WTC11 (cell line): ENCODE data around the gene GDAP1L1. TPM values are rescaled to one million over a fixed set of nuclear protein-coding genes. Genes with fewer than 3 reads are reported as not detected.
"Not testable (repeated sequence)": the region's sequence is repeated elsewhere in the genome, so short reads cannot be mapped to it uniquely, and the experiment has no call there.

Experiments used
- ATAC-seq: fragments of 200-7000 bp; cut with Tn5 transposase; 2 replicates; pipeline ENCODE4 v1.10.0; 2021; ENCODE audit warnings: mild to moderate bottlenecking, moderate library complexity
- CTCF ChIA-PET: fragments of 300-600 bp; sonication (Branson Sonifier 250); formaldehyde crosslinking; loops from one replicate; lab custom pipeline; 2021; ENCODE audit warnings: antibody characterized with exemption; lab: Charles Lee
- POLR2A ChIA-PET: fragments of 350-600 bp; sonication (Branson Sonifier 250); formaldehyde crosslinking; loops from one replicate; lab custom pipeline; 2021; ENCODE audit warnings: antibody characterized with exemption; lab: Charles Lee
- DNase-seq: peaks from one replicate; pipeline ENCODE4 v3.0.0; 2021; ENCODE audit warnings: low spot score
- H3K27ac Mint-ChIP-seq: 2 replicates; pipeline ENCODE4 v1.8.0; 2021; ENCODE audit warnings: mixed read lengths
- H3K27me3 Mint-ChIP-seq: 2 replicates; pipeline ENCODE4 v1.8.0; 2021; ENCODE audit warnings: low read depth, mild to moderate bottlenecking, moderate library complexity, mixed read lengths
- H3K36me3 Mint-ChIP-seq: 2 replicates; pipeline ENCODE4 v1.8.0; 2021; ENCODE audit warnings: mixed read lengths
- H3K4me1 Mint-ChIP-seq: 2 replicates; pipeline ENCODE4 v1.8.0; 2022; ENCODE audit warnings: mixed read lengths
- H3K4me3 Mint-ChIP-seq: 2 replicates; pipeline ENCODE4 v1.8.0; 2021; ENCODE audit warnings: mild to moderate bottlenecking, moderate library complexity, mixed read lengths
- H3K9me3 Mint-ChIP-seq: 2 replicates; pipeline ENCODE4 v1.8.0; 2021; ENCODE audit warnings: mixed read lengths
- CREM ChIP-seq: sonication (generic); formaldehyde crosslinking; IDR thresholded peaks from 2 replicates; pipeline ENCODE4 v1.8.1; 2022; ENCODE audit warnings: mild to moderate bottlenecking, missing genetic modification reagents, moderate library complexity
- GTF2I ChIP-seq: fragments of 250-450 bp; sonication (Bioruptor Pico); conservative IDR thresholded peaks from 2 replicates; pipeline ENCODE4 v1.4.0; 2021; ENCODE audit warnings: mild to moderate bottlenecking
- MXD4 ChIP-seq: fragments of 250-450 bp; sonication (Bioruptor Pico); IDR thresholded peaks from 2 replicates; pipeline ENCODE4 v1.8.0; 2021; ENCODE audit warnings: mild to moderate bottlenecking, moderate library complexity, borderline replicate concordance
- NFATC4 ChIP-seq: fragments of 250-450 bp; sonication (Bioruptor Pico); IDR thresholded peaks from 2 replicates; pipeline ENCODE4 v1.9.0; 2021; ENCODE audit warnings: mild to moderate bottlenecking
- NR3C1 ChIP-seq: sonication (generic); formaldehyde crosslinking; conservative IDR thresholded peaks from 2 replicates; pipeline ENCODE4 v1.8.1; 2023; ENCODE audit warnings: low read depth, mild to moderate bottlenecking, missing genetic modification reagents
- TEAD1 ChIP-seq: sonication (generic); formaldehyde crosslinking; IDR thresholded peaks from 2 replicates; pipeline ENCODE4 v1.8.0; 2022; ENCODE audit warnings: mild to moderate bottlenecking, missing genetic modification reagents
- ZBTB21 ChIP-seq: sonication (generic); formaldehyde crosslinking; IDR thresholded peaks from 2 replicates; pipeline ENCODE4 v1.8.1; 2023; ENCODE audit warnings: mild to moderate bottlenecking, missing genetic modification reagents, borderline replicate concordance
- ZNF121 ChIP-seq: sonication (generic); formaldehyde crosslinking; IDR thresholded peaks from 2 replicates; pipeline ENCODE4 v1.8.0; 2023; ENCODE audit warnings: missing genetic modification reagents
- ZNF423 ChIP-seq: fragments of 250-450 bp; sonication (Bioruptor Pico); IDR thresholded peaks from 2 replicates; pipeline ENCODE4 v2.1.2; 2022; ENCODE audit warnings: mild to moderate bottlenecking, moderate library complexity
- ZNF671 ChIP-seq: fragments of 250-450 bp; sonication (Bioruptor Pico); IDR thresholded peaks from 2 replicates; pipeline ENCODE4 v1.8.0; 2021; ENCODE audit warnings: mild to moderate bottlenecking
- total RNA-seq: library from RNA; stranded (reverse); gene quantifications from 3 replicates; pipeline ENCODE4 v1.2.3, GENCODE V29; 2021
- TF ChIP-seq, protein P1 (sequence below): sonication (generic); formaldehyde crosslinking; IDR thresholded peaks from 2 replicates; pipeline ENCODE4 v1.8.1; 2022; ENCODE audit warnings: low read depth, mild to moderate bottlenecking, moderate library complexity, missing genetic modification reagents, borderline replicate concordance
- TF ChIP-seq, protein P2 (sequence below): sonication (generic); formaldehyde crosslinking; IDR thresholded peaks from 2 replicates; pipeline ENCODE4 v1.8.0; 2023; ENCODE audit warnings: mild to moderate bottlenecking, missing genetic modification reagents
- TF ChIP-seq, protein P3 (sequence below): fragments of 250-450 bp; sonication (Bioruptor Pico); IDR thresholded peaks from 2 replicates; pipeline ENCODE4 v1.8.0; 2021; ENCODE audit warnings: mild to moderate bottlenecking
- TF ChIP-seq, protein P4 (sequence below): sonication (generic); formaldehyde crosslinking; IDR thresholded peaks from 2 replicates; pipeline ENCODE4 v1.8.1; 2022; ENCODE audit warnings: low read depth, missing genetic modification reagents, borderline replicate concordance

Gene GDAP1L1
- total RNA-seq, 1 experiment from 2014 or later: 7.5 TPM

DNA sequence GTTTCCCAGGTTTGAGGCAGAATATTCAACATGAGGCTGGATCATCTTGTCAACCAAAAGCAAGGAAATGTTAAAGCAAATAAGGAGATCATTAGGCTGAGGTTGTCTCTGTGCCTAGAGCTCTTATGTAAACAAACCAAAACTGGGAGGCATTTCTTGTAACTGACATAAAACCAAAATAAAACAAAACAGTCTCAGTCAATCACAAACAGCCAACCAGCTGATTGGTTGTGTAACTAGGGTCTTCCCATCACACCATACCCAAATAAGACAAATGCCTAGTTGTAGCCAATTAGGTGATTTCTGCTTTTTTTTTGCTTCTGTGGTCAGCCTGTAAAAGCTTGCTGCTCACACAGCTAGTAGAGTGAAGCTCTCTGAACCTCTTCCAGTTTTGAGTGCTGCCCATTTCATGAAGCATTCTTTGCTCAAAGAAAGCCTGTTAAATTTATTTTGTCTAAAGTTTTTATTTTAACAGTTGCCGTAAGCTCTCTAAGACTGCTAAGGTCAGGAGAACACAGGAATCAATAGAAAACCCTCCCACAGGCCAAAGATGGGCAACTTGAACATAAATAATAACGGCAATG, 72.8 kb downstream of the GDAP1L1 start:
- H3K4me3 Mint-ChIP-seq: no peak overlapping the region
- H3K36me3 Mint-ChIP-seq: no peaks in the 10 kb centered on the region
- no peak overlapping the region for H3K27ac Mint-ChIP-seq
- peaks cover 9% of the 10 kb centered on the region for H3K4me1 Mint-ChIP-seq
- POLR2A ChIA-PET: no interaction called here
- DNase-seq (no peak), ATAC-seq (no peak)
- H3K27me3 Mint-ChIP-seq: no peaks in the 10 kb centered on the region
- H3K9me3 Mint-ChIP-seq: peaks cover 5% of the 10 kb centered on the region; the same call in 1 of the 2 replicates
- TF ChIP-seq TEAD1 (CRISPR knock-in tag) (no peak), MXD4 (CRISPR knock-in tag) (no peak)
- TF ChIP-seq, protein P1, sequence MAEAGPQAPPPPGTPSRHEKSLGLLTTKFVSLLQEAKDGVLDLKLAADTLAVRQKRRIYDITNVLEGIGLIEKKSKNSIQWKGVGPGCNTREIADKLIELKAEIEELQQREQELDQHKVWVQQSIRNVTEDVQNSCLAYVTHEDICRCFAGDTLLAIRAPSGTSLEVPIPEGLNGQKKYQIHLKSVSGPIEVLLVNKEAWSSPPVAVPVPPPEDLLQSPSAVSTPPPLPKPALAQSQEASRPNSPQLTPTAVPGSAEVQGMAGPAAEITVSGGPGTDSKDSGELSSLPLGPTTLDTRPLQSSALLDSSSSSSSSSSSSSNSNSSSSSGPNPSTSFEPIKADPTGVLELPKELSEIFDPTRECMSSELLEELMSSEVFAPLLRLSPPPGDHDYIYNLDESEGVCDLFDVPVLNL: no peak
- CTCF ChIA-PET: interaction anchor here (1.0 to 2.1 kb wide), 2 partner anchors 8 to 9 kb away, joined by 4 to 10 read pairs; partner anchors contain the start of gene FITM2

DNA sequence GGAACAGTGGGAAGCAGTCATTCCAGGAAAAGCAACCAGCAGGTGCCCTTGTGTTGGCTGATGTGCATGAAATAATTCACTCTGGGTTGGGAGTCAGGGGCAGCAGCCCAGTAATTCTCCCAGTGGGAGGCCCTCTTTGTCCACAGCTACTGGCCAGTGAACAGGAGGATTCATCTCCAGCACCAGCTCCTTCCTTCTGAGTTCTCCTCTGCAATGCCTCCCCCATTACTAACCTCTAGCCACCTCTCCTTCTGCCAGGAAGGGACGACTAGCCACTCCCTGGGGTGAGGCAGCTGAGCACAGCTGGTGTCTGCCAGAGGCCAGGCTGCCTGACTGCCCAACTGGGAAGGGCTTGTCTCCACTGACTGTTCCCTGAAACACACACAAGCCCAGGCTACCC, 77.2 kb downstream of the GDAP1L1 start:
- no peaks in the 10 kb centered on the region for H3K36me3 Mint-ChIP-seq
- H3K4me3 Mint-ChIP-seq: no peak overlapping the region
- TF ChIP-seq ZNF423: peak; percentile 90
- no peak for TF ChIP-seq ZNF671 (CRISPR knock-in tag)
- no peak for TF ChIP-seq ZNF121 (CRISPR knock-in tag)
- TF ChIP-seq, all 79 proteins: peak for 1
- H3K27ac Mint-ChIP-seq: peak overlapping the region; percentile 52; the same call in 1 of the 2 replicates
- peaks cover 5% of the 10 kb centered on the region; the same call in 1 of the 2 replicates for H3K9me3 Mint-ChIP-seq
- no peak for DNase-seq
- no peaks in the 10 kb centered on the region for H3K27me3 Mint-ChIP-seq
- ATAC-seq: peak; percentile 33
- H3K4me1 Mint-ChIP-seq: peaks cover 13% of the 10 kb centered on the region
- ChIA-PET POLR2A (no interaction called here), CTCF (interaction anchor here (0.6 to 4.1 kb wide), 4 partner anchors 13 to 159 kb away, joined by 3 to 32 read pairs (median 7); partner anchors contain the start of gene FITM2)

DNA sequence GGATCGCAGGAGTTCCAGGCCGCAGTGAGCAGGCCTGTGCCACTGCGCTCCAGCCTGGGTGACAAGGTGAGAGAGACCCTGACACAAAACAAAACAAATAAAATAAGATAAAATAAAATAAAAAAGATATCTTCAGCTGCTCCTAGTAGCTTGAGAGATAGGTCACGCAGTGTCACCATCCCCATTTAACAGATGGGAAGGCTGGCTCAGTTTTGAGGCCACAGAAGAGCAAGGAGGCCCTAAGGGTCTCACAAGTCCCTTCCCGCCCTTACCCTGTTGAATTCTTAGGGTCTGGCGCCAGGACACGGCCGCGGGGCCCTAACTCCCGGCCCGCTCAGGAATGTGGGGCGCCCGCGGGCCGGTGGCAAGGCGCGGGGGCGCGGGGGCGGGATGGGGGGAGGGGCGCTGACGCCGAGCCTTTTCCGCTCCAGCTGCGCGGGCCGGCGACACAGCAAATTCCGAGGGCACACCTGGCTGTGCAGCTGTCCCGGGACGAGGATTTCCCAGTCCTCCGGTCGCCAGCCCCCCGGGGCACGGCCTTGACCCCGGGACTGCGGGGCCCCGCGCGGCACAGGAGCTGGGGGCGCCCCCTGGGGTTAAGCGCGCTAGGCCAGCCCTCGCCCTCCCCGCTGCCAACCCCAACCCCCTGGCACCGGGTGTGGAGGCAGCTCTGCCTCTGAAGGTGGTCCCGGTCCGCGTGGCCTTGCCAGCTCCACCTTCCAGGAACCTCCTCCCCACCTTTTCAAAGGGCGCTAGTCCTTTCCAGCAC, 79.5 kb downstream of the GDAP1L1 start:
- POLR2A ChIA-PET: interaction anchor here (1.4 kb wide), 1 partner anchor 16 kb away, joined by 4 read pairs; no protein-coding TSS in a partner anchor

DNA sequence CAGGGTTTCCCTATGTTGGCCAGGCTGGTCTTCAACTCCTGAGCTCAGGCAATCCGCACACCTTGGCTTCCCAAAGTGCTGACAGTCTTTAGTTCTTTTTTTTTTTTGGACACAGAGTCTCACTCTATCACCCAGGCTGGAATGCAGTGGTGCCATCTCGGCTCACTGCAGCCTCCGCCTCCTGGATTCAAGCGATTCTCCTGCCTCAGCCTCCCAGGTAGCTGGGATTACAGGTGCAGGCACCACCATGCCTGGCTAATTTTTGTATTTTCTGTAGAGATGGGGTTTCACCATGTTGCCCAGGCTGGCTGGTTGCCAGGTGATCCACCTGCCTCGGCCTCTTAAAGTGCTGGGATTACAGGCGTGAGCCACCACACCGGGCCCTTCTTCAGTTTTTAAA, 80.6 kb downstream of the GDAP1L1 start:
- ATAC-seq, H3K36me3 Mint-ChIP-seq, H3K4me3 Mint-ChIP-seq, DNase-seq, H3K27ac Mint-ChIP-seq, H3K9me3 Mint-ChIP-seq, H3K27me3 Mint-ChIP-seq: not testable (repeated sequence)
- POLR2A ChIA-PET: interaction anchor here (0.6 kb wide), 1 partner anchor 126 kb away, joined by 3 read pairs; no protein-coding TSS in a partner anchor
- peaks cover 15% of the 10 kb centered on the region for H3K4me1 Mint-ChIP-seq
- CTCF ChIA-PET: interaction anchor here (1.0 to 1.5 kb wide), 2 partner anchors 17 to 211 kb away, joined by 3 read pairs; partner anchors contain the start of gene FITM2

More for the DNA sequence above, 79.5 kb downstream of the GDAP1L1 start:
- peak; percentile 65 for ATAC-seq
- CTCF ChIA-PET: interaction anchor here (0.6 to 4.1 kb wide), 3 partner anchors 15 to 96 kb away, joined by 3 to 32 read pairs (median 6); partner anchors contain the start of gene FITM2
- peak; percentile 72 for DNase-seq
- H3K4me1 Mint-ChIP-seq: peaks cover 15% of the 10 kb centered on the region
- H3K27me3 Mint-ChIP-seq: no peaks in the 10 kb centered on the region
- H3K9me3 Mint-ChIP-seq: no peaks in the 10 kb centered on the region; the same call in 1 of the 2 replicates
- peak overlapping the region; percentile 38 for H3K4me3 Mint-ChIP-seq
- no peaks in the 10 kb centered on the region for H3K36me3 Mint-ChIP-seq
- TF ChIP-seq NR3C1 (CRISPR knock-in tag) (no peak), ZBTB21 (CRISPR knock-in tag) (no peak), ZNF423 (peak; percentile 90), NFATC4 (CRISPR knock-in tag) (no peak), GTF2I (peak; percentile 75; the same call in 1 of the 2 replicates), CREM (no peak)
- TF ChIP-seq, protein P2, sequence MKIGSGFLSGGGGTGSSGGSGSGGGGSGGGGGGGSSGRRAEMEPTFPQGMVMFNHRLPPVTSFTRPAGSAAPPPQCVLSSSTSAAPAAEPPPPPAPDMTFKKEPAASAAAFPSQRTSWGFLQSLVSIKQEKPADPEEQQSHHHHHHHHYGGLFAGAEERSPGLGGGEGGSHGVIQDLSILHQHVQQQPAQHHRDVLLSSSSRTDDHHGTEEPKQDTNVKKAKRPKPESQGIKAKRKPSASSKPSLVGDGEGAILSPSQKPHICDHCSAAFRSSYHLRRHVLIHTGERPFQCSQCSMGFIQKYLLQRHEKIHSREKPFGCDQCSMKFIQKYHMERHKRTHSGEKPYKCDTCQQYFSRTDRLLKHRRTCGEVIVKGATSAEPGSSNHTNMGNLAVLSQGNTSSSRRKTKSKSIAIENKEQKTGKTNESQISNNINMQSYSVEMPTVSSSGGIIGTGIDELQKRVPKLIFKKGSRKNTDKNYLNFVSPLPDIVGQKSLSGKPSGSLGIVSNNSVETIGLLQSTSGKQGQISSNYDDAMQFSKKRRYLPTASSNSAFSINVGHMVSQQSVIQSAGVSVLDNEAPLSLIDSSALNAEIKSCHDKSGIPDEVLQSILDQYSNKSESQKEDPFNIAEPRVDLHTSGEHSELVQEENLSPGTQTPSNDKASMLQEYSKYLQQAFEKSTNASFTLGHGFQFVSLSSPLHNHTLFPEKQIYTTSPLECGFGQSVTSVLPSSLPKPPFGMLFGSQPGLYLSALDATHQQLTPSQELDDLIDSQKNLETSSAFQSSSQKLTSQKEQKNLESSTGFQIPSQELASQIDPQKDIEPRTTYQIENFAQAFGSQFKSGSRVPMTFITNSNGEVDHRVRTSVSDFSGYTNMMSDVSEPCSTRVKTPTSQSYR (CRISPR knock-in tag): no peak
- TF ChIP-seq, protein P3, sequence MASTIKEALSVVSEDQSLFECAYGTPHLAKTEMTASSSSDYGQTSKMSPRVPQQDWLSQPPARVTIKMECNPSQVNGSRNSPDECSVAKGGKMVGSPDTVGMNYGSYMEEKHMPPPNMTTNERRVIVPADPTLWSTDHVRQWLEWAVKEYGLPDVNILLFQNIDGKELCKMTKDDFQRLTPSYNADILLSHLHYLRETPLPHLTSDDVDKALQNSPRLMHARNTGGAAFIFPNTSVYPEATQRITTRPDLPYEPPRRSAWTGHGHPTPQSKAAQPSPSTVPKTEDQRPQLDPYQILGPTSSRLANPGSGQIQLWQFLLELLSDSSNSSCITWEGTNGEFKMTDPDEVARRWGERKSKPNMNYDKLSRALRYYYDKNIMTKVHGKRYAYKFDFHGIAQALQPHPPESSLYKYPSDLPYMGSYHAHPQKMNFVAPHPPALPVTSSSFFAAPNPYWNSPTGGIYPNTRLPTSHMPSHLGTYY (CRISPR knock-in tag): no peak
- TF ChIP-seq, protein P4, sequence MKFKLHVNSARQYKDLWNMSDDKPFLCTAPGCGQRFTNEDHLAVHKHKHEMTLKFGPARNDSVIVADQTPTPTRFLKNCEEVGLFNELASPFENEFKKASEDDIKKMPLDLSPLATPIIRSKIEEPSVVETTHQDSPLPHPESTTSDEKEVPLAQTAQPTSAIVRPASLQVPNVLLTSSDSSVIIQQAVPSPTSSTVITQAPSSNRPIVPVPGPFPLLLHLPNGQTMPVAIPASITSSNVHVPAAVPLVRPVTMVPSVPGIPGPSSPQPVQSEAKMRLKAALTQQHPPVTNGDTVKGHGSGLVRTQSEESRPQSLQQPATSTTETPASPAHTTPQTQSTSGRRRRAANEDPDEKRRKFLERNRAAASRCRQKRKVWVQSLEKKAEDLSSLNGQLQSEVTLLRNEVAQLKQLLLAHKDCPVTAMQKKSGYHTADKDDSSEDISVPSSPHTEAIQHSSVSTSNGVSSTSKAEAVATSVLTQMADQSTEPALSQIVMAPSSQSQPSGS (CRISPR knock-in tag): no peak
- TF ChIP-seq, all 79 proteins: peak for 2
- no peak overlapping the region for H3K27ac Mint-ChIP-seq
